Brain pericyte (primary cell): ENCODE results near the gene APLF.
"Not testable (repeated sequence)": the region's sequence is repeated elsewhere in the genome, so short reads cannot be mapped to it uniquely, and the experiment has no call there.

Source experiments
- DNase-seq: peaks from one replicate; pipeline ENCODE4 v3.0.0-alpha.2; 2012; ENCODE audit warnings: low read depth, low spot score

APLF gene

GRCh38 chr2:68529156-68529555 lies 61.8 kb downstream of the APLF start:
- not testable (repeated sequence) for DNase-seq

- DNase-seq: not testable (repeated sequence)
Measured at GRCh38 chr2:68529651-68530050, 62.3 kb downstream of the APLF start.

- DNase-seq: no peak
Measured at GRCh38 chr2:68536000-68536399, 68.6 kb downstream of the APLF start.

GRCh38 chr2:68537011-68537410 lies 69.6 kb downstream of the APLF start:
- no peak for DNase-seq

- DNase-seq: no peak
Measured at GRCh38 chr2:68537809-68538208, 70.4 kb downstream of the APLF start.

GRCh38 chr2:68544811-68545210 lies 77.4 kb downstream of the APLF start:
- no peak for DNase-seq

- DNase-seq: no peak
Measured at GRCh38 chr2:68548396-68548795, 81.0 kb downstream of the APLF start.

- no peak for DNase-seq
Measured at GRCh38 chr2:68553098-68553497, 85.7 kb downstream of the APLF start.

- DNase-seq: not testable (repeated sequence)
Measured at GRCh38 chr2:68555425-68556206, 88.2 kb downstream of the APLF start.

GRCh38 chr2:68556381-68556780 lies 89.0 kb downstream of the APLF start:
- DNase-seq: no peak

- no peak for DNase-seq
Measured at GRCh38 chr2:68558576-68558975, 91.2 kb downstream of the APLF start.

GRCh38 chr2:68559692-68560091 lies 92.3 kb downstream of the APLF start:
- no peak for DNase-seq

- DNase-seq: no peak
Measured at GRCh38 chr2:68560545-68560944, 93.2 kb downstream of the APLF start.

- no peak for DNase-seq
Measured at GRCh38 chr2:68561372-68561771, 94.0 kb downstream of the APLF start.

GRCh38 chr2:68562934-68563333 lies 95.5 kb downstream of the APLF start:
- DNase-seq: no peak

GRCh38 chr2:68564426-68564825 lies 97.0 kb downstream of the APLF start:
- DNase-seq: no peak

- DNase-seq: no peak
Measured at GRCh38 chr2:68565273-68565672, 97.9 kb downstream of the APLF start.

GRCh38 chr2:68565858-68566257 lies 98.5 kb downstream of the APLF start:
- DNase-seq: no peak

- DNase-seq: no peak
Measured at GRCh38 chr2:68566362-68566761, 99.0 kb downstream of the APLF start.

- no peak for DNase-seq
Measured at GRCh38 chr2:68568116-68568515, 100.7 kb downstream of the APLF start.

GRCh38 chr2:68569604-68570003 lies 102.2 kb downstream of the APLF start:
- DNase-seq: no peak

- not testable (repeated sequence) for DNase-seq
Measured at GRCh38 chr2:68570434-68570833, 103.0 kb downstream of the APLF start.

GRCh38 chr2:68574202-68574791 lies 106.9 kb downstream of the APLF start:
- no peak for DNase-seq
